ENCODE results near the gene CBFA2T3. TPM values are rescaled to one million over a fixed set of nuclear protein-coding genes. Genes with fewer than 3 reads are reported as not detected.

The CBFA2T3 gene
- total RNA-seq, 4 donors from 2014 or later, result 0.84 to 12.6 (median 1.4) TPM

DNA sequence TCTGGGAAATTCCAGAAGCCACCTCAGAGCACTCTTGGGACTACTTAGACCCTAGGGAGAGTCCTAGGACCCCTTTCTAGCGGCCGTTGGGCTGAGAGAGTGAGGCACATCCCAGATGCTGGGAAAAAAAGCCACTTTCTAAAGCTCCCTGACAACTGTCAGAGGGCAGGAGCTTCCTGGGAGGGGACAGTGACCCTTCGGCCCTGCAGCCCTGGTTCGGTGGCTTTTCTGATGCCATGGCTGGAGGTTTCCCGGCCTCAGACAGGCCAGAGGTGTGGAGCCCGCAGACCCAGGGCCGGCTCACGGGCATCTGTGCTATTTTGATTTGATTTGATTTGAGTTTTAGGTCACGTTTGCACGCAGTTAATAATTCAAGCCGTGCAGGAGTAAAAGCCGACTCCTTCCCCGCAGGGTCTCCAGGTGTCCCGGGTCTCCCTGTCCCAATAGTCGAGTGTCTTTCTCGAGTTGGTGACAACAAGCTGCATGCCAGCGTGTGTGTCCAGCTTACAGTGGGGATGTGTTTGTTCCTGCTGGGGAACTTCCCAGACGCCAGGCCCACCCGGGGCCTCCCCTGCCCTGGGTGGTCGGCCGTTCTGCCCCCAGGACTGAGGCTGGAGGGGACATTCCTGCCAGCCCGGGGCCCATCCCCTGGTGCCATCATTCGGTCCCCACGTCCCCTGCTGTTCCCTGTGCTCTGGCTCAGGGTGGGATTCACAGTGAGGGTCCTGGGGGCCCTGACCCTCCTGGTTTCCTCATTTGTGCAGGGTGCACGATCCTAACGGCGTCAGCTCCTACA is 1.0 kb upstream of the CBFA2T3 start:
- ATAC-seq (ENCODE audit: low FRiP score), result no peak
- TF ChIP-seq, protein P1, sequence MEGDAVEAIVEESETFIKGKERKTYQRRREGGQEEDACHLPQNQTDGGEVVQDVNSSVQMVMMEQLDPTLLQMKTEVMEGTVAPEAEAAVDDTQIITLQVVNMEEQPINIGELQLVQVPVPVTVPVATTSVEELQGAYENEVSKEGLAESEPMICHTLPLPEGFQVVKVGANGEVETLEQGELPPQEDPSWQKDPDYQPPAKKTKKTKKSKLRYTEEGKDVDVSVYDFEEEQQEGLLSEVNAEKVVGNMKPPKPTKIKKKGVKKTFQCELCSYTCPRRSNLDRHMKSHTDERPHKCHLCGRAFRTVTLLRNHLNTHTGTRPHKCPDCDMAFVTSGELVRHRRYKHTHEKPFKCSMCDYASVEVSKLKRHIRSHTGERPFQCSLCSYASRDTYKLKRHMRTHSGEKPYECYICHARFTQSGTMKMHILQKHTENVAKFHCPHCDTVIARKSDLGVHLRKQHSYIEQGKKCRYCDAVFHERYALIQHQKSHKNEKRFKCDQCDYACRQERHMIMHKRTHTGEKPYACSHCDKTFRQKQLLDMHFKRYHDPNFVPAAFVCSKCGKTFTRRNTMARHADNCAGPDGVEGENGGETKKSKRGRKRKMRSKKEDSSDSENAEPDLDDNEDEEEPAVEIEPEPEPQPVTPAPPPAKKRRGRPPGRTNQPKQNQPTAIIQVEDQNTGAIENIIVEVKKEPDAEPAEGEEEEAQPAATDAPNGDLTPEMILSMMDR (IDR thresholded peaks at IDR 0.05), result no peak

DNA sequence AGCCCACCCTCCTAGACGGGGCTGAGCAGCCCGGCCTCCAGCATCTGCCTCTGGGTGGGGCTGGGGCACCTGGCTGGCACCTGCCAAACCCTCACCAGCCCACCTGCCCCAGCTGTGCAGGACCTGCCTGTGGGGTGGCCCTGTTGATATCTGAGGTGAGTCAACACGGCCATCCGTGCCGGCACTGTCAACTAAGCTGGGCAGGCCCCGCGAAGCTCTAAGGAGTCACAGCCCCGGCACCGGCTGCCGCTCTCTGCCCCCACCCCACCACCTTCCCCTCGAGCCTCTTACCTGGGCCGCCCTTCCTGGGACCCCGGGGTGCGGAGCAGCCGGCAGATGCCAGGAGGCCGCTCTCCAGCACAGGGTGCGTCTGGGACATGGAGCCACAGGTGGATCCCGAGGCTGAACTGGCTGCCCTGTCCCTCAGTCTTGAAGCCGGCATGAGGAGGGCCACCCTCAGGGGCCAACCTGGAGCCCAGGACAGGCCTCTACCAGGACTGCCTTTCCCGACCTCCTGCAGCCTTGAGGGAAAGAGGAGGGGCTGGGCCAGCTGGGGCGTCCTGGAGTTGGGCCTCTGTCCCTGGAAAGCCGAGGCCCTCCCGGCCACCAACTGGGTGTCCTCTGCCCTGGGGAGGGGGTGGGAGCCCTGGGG is 515 bp downstream of the CBFA2T3 start:
- TF ChIP-seq, protein P1 (IDR thresholded peaks at IDR 0.05), result no peak
- DNase-seq (ENCODE audit: low spot score) (no peak), ATAC-seq (ENCODE audit: low FRiP score) (no peak)

More for the DNA sequence above, 1.0 kb upstream of the CBFA2T3 start:
- no peak for DNase-seq (ENCODE audit: low spot score)

DNA sequence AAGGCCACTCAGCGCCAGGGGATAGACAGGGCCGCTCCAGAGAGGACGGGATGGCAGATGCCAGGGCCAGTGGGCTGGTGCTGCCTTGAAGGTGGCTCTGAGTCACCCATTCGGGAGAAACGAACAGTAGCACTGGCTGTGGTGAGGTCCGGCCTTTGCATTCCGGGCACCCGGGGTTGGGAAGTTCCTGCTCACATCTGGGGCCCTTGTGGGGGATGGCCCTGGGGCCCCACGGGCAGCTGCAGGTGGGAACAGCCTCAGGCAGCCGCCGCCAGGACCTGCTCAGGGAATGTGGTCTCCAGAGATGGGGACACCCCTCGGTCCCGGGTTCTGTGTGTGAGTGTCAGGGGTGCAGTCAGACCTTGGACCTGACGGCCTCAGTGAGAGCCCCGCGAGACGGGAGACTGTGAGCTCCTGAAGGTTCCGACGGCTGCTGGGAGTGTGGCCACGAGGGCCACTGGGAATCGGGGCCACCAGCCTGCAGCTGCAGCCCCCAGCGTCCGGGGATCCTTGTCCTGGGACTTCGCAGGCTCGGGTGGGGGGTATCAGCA is 1.4 kb downstream of the CBFA2T3 start:
- ATAC-seq (ENCODE audit: low FRiP score), result no peak
- TF ChIP-seq, protein P1 (IDR thresholded peaks at IDR 0.05), result no peak
- DNase-seq (ENCODE audit: low spot score), result no peak

DNA sequence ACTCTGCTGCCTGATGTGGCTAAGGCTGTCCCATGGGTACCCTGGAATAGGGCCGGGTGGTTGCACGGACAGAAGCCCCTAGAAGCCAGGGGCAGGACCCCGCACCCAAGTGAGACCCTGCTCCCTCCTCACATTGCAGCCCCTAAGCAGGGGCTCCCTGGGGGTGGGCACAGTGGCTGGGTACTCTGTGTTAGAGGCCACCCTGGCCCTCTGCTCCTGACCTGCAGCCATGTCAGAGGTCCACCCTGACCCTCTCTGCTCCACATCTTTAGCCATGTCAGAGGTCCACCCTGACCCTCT is 2.1 kb downstream of the CBFA2T3 start:
- DNase-seq (ENCODE audit: low spot score) (no peak), ATAC-seq (ENCODE audit: low FRiP score) (no peak)
- TF ChIP-seq, protein P1 (IDR thresholded peaks at IDR 0.05), result no peak

DNA sequence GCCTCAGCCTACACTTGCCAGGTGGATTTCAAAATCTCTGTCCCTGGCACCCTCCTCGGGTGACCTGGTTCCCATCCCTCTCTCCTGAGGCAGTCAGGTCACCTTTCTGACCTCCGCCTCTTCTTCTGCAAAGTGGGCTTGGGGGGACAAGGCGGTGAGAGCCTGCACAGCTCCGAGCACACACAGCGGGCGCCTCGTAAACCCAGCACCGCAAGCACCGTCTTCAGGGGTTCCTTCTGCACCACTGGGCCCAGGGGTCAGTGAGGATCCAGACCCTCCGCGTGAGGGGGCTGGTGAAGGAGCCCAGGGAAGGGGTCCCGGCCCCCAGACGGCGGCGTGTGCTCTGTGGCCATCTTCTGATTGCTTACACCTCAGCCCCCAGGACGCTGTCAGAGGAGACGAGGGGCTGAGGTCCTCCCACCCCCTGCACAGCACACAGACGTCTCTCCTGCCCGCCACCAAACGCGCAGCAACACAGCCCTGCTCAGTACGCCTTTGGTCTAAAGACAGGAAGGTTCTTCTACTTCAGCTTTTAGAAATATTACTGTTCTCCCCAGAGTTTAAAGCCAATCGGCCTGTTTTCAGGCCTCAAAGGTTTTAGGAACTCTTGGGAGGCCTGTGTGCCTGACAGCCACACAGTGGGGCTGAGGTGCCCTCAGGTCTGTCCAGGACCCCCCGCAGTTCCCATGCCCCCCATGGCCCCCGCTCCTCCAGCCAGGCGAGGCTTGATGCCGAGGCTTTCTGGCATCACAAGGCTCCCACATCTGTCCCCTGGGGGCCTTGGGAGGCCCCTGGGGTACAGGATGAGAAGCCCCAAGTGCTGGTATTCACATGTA is 2.7 kb downstream of the CBFA2T3 start:
- DNase-seq (ENCODE audit: low spot score) (no peak), ATAC-seq (ENCODE audit: low FRiP score) (no peak)
- TF ChIP-seq, protein P1 (IDR thresholded peaks at IDR 0.05), result no peak

DNA sequence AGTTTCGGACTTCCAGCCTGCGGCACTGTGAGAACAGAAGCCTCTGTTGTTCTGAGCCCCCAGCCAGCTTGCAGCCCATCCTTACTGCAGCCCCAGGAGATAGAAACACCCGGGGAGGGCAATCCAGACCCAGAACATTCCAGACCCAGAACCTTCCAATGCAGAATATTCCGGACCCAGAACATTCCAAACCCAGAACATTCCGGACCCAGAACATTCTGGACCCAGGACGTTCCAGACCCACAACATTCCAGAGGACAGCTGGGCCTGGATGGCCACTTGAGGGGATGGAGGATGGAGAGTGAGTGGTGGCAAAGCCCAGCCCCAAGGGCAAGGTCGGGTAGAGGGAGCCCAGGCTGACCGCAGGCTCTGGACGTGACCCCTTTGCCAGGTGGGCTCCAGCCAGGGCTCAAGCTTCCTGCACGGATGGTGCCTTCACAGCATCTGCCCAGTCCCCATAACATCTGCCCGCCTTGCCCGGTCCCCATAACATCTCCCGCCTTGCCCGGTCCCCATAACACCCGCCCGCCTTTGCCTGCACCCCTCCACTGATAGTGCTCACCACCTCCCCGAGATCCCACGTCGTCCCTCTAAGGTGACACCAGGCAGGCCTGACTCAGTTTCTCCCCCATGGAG is 3.5 kb downstream of the CBFA2T3 start:
- ATAC-seq (ENCODE audit: low FRiP score) (no peak), DNase-seq (ENCODE audit: low spot score) (no peak)

More for the DNA sequence above, 3.5 kb downstream of the CBFA2T3 start:
- TF ChIP-seq, protein P1 (IDR thresholded peaks at IDR 0.05), result no peak

Measured in omental fat pad (tissue), 4 donors.